Measurements from ENCODE around the gene CSRNP3. TPM values are rescaled to one million over a fixed set of nuclear protein-coding genes. Genes with fewer than 3 reads are reported as not detected.

CSRNP3 gene
- polyA plus RNA-seq, 1 experiment, result 0.25 TPM

DNA sequence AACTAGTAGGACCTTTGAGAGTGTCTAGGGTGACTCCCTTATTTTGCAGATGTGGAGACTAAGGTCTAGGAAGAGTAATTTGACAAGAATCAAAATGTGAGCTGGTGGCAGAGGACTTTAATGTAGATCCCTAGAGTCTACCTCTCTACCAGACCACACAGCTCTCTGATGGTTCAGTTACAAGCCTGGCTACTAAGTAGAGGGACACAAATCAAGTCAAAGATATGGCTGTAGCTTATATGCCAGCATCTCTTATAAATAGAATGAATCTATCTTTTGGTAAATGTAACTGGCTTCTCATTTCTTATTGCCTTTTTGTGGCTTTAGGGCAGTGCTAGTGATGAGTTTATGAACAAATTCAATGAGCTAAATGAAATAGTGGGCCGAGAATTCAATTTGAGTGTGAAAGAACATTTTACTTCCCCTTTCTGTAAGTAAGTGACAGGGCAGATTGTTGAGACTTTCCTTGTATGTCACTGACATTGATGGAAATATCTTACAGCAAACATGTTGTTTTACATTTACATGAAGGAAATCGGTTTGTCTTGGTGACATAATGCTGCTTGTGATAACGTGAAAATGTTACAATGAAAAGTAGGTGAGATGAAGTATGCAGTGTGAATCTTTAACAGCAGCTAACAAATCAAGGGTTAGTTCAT, 28.3 kb downstream of the CSRNP3 start:
- CTCF ChIA-PET, result no interaction called here
- no peak overlapping the region for H3K4me3 ChIP-seq (ENCODE audit: low read depth, low read length)
- no peaks in the 10 kb centered on the region for H3K27me3 ChIP-seq (ENCODE audit: control insufficient read depth, insufficient read depth, low read length)
- H3K9me3 ChIP-seq (ENCODE audit: control insufficient read depth, insufficient read depth, low read length), result no peaks in the 10 kb centered on the region
- TF ChIP-seq, protein P1, sequence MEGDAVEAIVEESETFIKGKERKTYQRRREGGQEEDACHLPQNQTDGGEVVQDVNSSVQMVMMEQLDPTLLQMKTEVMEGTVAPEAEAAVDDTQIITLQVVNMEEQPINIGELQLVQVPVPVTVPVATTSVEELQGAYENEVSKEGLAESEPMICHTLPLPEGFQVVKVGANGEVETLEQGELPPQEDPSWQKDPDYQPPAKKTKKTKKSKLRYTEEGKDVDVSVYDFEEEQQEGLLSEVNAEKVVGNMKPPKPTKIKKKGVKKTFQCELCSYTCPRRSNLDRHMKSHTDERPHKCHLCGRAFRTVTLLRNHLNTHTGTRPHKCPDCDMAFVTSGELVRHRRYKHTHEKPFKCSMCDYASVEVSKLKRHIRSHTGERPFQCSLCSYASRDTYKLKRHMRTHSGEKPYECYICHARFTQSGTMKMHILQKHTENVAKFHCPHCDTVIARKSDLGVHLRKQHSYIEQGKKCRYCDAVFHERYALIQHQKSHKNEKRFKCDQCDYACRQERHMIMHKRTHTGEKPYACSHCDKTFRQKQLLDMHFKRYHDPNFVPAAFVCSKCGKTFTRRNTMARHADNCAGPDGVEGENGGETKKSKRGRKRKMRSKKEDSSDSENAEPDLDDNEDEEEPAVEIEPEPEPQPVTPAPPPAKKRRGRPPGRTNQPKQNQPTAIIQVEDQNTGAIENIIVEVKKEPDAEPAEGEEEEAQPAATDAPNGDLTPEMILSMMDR (IDR thresholded peaks at IDR 0.05; ENCODE audit: low read depth, low read length), result no peak
- no peak overlapping the region for H3K27ac ChIP-seq (ENCODE audit: low read depth, low read length)
- DNase-seq (ENCODE audit: low read depth, low spot score), result no peak
- POLR2A ChIA-PET, result no interaction called here

DNA sequence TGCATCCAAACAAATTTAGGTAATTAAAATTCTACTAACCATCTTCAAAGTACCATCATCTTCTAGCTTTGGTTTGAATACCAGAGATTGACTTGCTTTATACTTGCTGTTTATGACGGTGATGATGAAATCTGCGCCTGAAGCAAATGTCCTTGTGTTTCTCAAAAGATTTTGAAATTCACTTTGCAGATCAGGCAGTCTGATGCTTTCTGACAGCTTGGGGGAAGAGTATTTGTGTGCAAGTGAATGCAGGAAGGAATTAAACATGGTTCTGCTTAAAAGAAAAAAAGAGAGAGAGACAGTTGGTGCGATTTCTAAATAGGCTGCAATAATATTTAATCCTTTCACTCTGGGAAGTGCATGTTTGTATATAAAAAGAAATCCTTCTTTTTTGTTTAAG, 29.6 kb downstream of the CSRNP3 start:
- POLR2A ChIA-PET, result no interaction called here
- Histone ChIP-seq H3K27ac (ENCODE audit: low read depth, low read length) (no peak overlapping the region), H3K4me3 (ENCODE audit: low read depth, low read length) (no peak overlapping the region), H3K27me3 (ENCODE audit: control insufficient read depth, insufficient read depth, low read length) (no peaks in the 10 kb centered on the region), H3K9me3 (ENCODE audit: control insufficient read depth, insufficient read depth, low read length) (no peaks in the 10 kb centered on the region)
- no peak for DNase-seq (ENCODE audit: low read depth, low spot score)
- TF ChIP-seq, protein P1 (IDR thresholded peaks at IDR 0.05; ENCODE audit: low read depth, low read length), result no peak
- CTCF ChIA-PET, result interaction anchor here (1.3 kb wide), 1 partner anchor 376 kb away, joined by 3 read pairs; no protein-coding TSS in a partner anchor

DNA sequence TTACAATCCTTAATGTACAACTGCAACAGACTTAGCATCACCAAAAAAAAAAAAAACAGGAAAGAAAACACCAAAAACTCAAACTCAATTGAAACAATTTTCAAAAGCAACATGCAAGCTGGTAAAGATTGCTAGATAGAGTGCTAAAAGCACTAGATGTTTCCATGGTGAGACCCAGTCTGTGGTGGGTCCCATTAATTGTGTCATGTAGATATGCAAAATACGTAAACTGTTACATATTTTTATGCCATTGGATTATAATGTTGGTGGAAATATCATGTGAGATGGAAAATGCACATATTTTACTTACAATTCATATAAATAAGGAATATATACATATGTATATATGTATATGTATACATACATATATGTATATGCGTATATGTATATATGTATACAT, 30.5 kb downstream of the CSRNP3 start:
- Histone ChIP-seq H3K27me3 (ENCODE audit: control insufficient read depth, insufficient read depth, low read length) (no peaks in the 10 kb centered on the region), H3K27ac (ENCODE audit: low read depth, low read length) (no peak overlapping the region), H3K9me3 (ENCODE audit: control insufficient read depth, insufficient read depth, low read length) (no peaks in the 10 kb centered on the region), H3K4me3 (ENCODE audit: low read depth, low read length) (no peak overlapping the region)
- no peak for DNase-seq (ENCODE audit: low read depth, low spot score)
- ChIA-PET CTCF (no interaction called here), POLR2A (no interaction called here)
- TF ChIP-seq, protein P1 (IDR thresholded peaks at IDR 0.05; ENCODE audit: low read depth, low read length), result no peak

DNA sequence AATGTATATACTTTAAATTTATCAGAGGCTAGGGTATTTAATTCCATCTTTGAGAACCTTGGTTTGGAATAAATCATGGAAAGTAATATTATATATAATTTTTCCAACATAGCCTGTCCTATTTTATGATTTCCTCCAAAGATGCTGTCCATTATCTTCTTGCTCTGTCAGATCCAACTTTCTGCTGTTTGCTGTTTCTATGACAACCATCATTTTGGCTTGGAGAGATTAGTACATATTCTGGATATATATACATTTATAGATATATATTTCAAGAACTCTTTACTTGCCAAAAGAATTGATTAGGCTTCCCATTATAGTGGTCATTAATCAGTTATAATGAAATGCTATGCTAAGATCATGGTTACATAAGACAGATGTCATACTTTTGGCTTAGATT, 31.3 kb downstream of the CSRNP3 start:
- ChIA-PET CTCF (no interaction called here), POLR2A (no interaction called here)
- Histone ChIP-seq H3K27me3 (ENCODE audit: control insufficient read depth, insufficient read depth, low read length) (no peaks in the 10 kb centered on the region), H3K4me3 (ENCODE audit: low read depth, low read length) (no peak overlapping the region), H3K9me3 (ENCODE audit: control insufficient read depth, insufficient read depth, low read length) (no peaks in the 10 kb centered on the region), H3K27ac (ENCODE audit: low read depth, low read length) (no peak overlapping the region)
- DNase-seq (ENCODE audit: low read depth, low spot score), result no peak
- TF ChIP-seq, protein P1 (IDR thresholded peaks at IDR 0.05; ENCODE audit: low read depth, low read length), result no peak

DNA sequence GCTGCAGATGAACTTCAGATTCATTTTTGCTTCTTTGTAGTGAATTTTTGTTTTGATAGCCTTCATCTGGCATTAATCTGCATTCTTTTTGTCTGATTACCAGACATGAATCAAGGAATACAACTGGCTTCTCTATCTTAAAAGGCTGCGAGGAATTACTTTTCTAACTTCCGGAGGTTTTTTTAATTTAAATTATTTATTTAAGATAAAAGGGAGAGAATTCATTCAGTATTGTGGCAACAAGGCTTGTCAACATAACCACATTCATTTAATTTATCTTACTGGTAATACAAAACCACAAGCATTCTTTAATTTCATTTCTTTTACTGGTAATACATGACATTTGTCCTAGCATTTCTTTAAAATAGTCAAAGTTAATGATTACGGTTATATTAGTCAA, 36.0 kb downstream of the CSRNP3 start:
- no peaks in the 10 kb centered on the region for H3K9me3 ChIP-seq (ENCODE audit: control insufficient read depth, insufficient read depth, low read length)
- no peak overlapping the region for H3K4me3 ChIP-seq (ENCODE audit: low read depth, low read length)
- POLR2A ChIA-PET, result no interaction called here
- H3K27ac ChIP-seq (ENCODE audit: low read depth, low read length), result no peak overlapping the region
- TF ChIP-seq, protein P1 (IDR thresholded peaks at IDR 0.05; ENCODE audit: low read depth, low read length), result no peak
- CTCF ChIA-PET, result no interaction called here
- no peak for DNase-seq (ENCODE audit: low read depth, low spot score)
- H3K27me3 ChIP-seq (ENCODE audit: control insufficient read depth, insufficient read depth, low read length), result no peaks in the 10 kb centered on the region
